Endodermal cell (in vitro differentiated cells): ENCODE measurements around the gene SLC25A48. TPM values are rescaled to one million over a fixed set of nuclear protein-coding genes. Genes with fewer than 3 reads are reported as not detected.

ENCODE experiments used
- DNase-seq: peaks from one replicate; pipeline ENCODE4 v3.0.0-alpha.2; 2017
- H3K27ac ChIP-seq: 2 replicates; pipeline ENCODE4 v1.5.1; 2013; ENCODE audit warnings: mild to moderate bottlenecking, low read depth, low read length, moderate library complexity
- H3K27me3 ChIP-seq: 2 replicates; pipeline ENCODE4 v1.6.1; 2013; ENCODE audit warnings: mild to moderate bottlenecking, low read length, moderate library complexity; ENCODE audit not compliant: insufficient read depth, control insufficient read depth, poor library complexity, severe bottlenecking
- H3K36me3 ChIP-seq: 2 replicates; pipeline ENCODE4 v1.7.0; 2013; ENCODE audit warnings: mild to moderate bottlenecking, low read length, moderate library complexity; ENCODE audit not compliant: control insufficient read depth, insufficient read depth
- H3K4me1 ChIP-seq: one replicate; pipeline ENCODE4 v1.7.0; 2013; ENCODE audit warnings: low read length; ENCODE audit not compliant: control insufficient read depth, insufficient read depth
- H3K4me3 ChIP-seq: 2 replicates; pipeline ENCODE4 v1.5.1; 2013; ENCODE audit warnings: mild to moderate bottlenecking, low read length, moderate library complexity
- H3K9ac ChIP-seq: 2 replicates; pipeline ENCODE4 v1.6.1; 2013; ENCODE audit warnings: mild to moderate bottlenecking, low read length, moderate library complexity; ENCODE audit not compliant: poor library complexity, severe bottlenecking; ENCODE audit errors: extremely low read depth
- H3K9me3 ChIP-seq: 2 replicates; pipeline ENCODE4 v1.6.1; 2013; ENCODE audit warnings: mild to moderate bottlenecking, low read length, moderate library complexity; ENCODE audit not compliant: control insufficient read depth
- H3K27ac Mint-ChIP-seq: 2 replicates; pipeline ENCODE4 v1.8.0; 2020; ENCODE audit warnings: mixed read lengths
- H3K27me3 Mint-ChIP-seq: 2 replicates; pipeline ENCODE4 v1.8.0; 2021; ENCODE audit warnings: mild to moderate bottlenecking, mixed read lengths; ENCODE audit not compliant: insufficient read depth
- H3K36me3 Mint-ChIP-seq: 2 replicates; pipeline ENCODE4 v1.8.0; 2020; ENCODE audit warnings: low read depth, mixed read lengths
- H3K4me1 Mint-ChIP-seq: 2 replicates; pipeline ENCODE4 v1.8.0; 2020; ENCODE audit warnings: mixed read lengths
- H3K4me3 Mint-ChIP-seq: 2 replicates; pipeline ENCODE4 v1.8.0; 2020; ENCODE audit warnings: mild to moderate bottlenecking, moderate library complexity, mixed read lengths
- H3K9me3 Mint-ChIP-seq: 2 replicates; pipeline ENCODE4 v1.8.0; 2020; ENCODE audit warnings: mild to moderate bottlenecking, mixed read lengths
- CTCF ChIP-seq: fragments of 200-600 bp; sonication (generic); conservative IDR thresholded peaks from 2 replicates; pipeline ENCODE4 v1.5.0; 2021; ENCODE audit warnings: antibody characterized with exemption, mild to moderate bottlenecking
- WGBS, 2 experiments: methylation state at CpG; one replicate each; pipeline versions ENCODE4 v1.1.5 to v1.1.7; 2013; ENCODE audit warnings: missing lambda C conversion rate in 2 of 2, mixed read lengths in 1 of 2; ENCODE audit not compliant: insufficient coverage in 1 of 2, insufficient read length in 1 of 2; 5-methylcytosine and 5-hydroxymethylcytosine counted together
- total RNA-seq, 2 donors: library from RNA; stranded (reverse); fragmentation: NEBNext Ultra II Directional in 1 of 2; extraction: Animal tissue kit (Norgen Biotek cat#: 25700) in 1 of 2; gene quantifications; 2 replicates in 1 of 2; 3 replicates in 1 of 2; pipeline ENCODE4 v1.2.1, GENCODE V29; 2021

The SLC25A48 gene
- total RNA-seq, 2 donors from 2014 or later = 2.5 to 5.9 TPM

GRCh38 chr5:135847976-135848375, 13.5 kb downstream of the SLC25A48 start:
- Mint-ChIP-seq H3K4me1 (no peaks in the 10 kb centered on the region), H3K9me3 (no peaks in the 10 kb centered on the region), H3K27ac (no peak overlapping the region), H3K27me3 (peaks cover 5% of the 10 kb centered on the region), H3K36me3 (peaks cover 3% of the 10 kb centered on the region), H3K4me3 (no peak overlapping the region)
- WGBS, 2 experiments = 73 to 94% methylated on average over 1 of the region's 1 CpG
- Histone ChIP-seq H3K36me3 (no peaks in the 10 kb centered on the region), H3K4me1 (no peaks in the 10 kb centered on the region), H3K9me3 (no peaks in the 10 kb centered on the region), H3K27me3 (no peaks in the 10 kb centered on the region), H3K27ac (no peak overlapping the region), H3K4me3 (no peak overlapping the region), H3K9ac (no peak overlapping the region)
- no peak for TF ChIP-seq CTCF
- DNase-seq = peak; percentile 28

GRCh38 chr5:135850231-135850630, 15.8 kb downstream of the SLC25A48 start:
- Histone ChIP-seq H3K27me3 (no peaks in the 10 kb centered on the region), H3K36me3 (no peaks in the 10 kb centered on the region), H3K27ac (no peak overlapping the region), H3K4me1 (no peaks in the 10 kb centered on the region), H3K9me3 (peaks cover 17% of the 10 kb centered on the region), H3K4me3 (no peak overlapping the region), H3K9ac (no peak overlapping the region)
- Mint-ChIP-seq H3K27me3 (peaks cover 2% of the 10 kb centered on the region), H3K4me3 (no peak overlapping the region), H3K27ac (no peak overlapping the region), H3K9me3 (no peaks in the 10 kb centered on the region), H3K4me1 (no peaks in the 10 kb centered on the region), H3K36me3 (peaks cover 17% of the 10 kb centered on the region)
- TF ChIP-seq CTCF = no peak
- peak; percentile 34 for DNase-seq
- WGBS, 2 experiments = 92 to 96% methylated on average over 3 to 9 of the region's 9 CpGs

GRCh38 chr5:135850671-135851070, 16.2 kb downstream of the SLC25A48 start:
- H3K9ac ChIP-seq = no peak overlapping the region
- H3K27me3 ChIP-seq = no peaks in the 10 kb centered on the region
- Mint-ChIP-seq H3K4me1 (no peaks in the 10 kb centered on the region), H3K36me3 (peaks cover 17% of the 10 kb centered on the region), H3K9me3 (no peaks in the 10 kb centered on the region), H3K27me3 (peaks cover 2% of the 10 kb centered on the region), H3K4me3 (no peak overlapping the region), H3K27ac (no peak overlapping the region)
- 92% methylated on average over 6 of the region's 6 CpGs for WGBS, 2 experiments
- no peaks in the 10 kb centered on the region for H3K4me1 ChIP-seq
- H3K36me3 ChIP-seq = no peaks in the 10 kb centered on the region
- no peak for TF ChIP-seq CTCF
- peak; percentile 20 for DNase-seq
- no peak overlapping the region for H3K27ac ChIP-seq
- no peak overlapping the region for H3K4me3 ChIP-seq
- peaks cover 17% of the 10 kb centered on the region for H3K9me3 ChIP-seq
